Measurements from ENCODE around the gene ZNF672. TPM values are rescaled to one million over a fixed set of nuclear protein-coding genes. Genes with fewer than 3 reads are reported as not detected.
A peak's percentile ranks its signal among the peaks of the same experiment; 100 is the strongest.

Gene ZNF672
- total RNA-seq, 1 donor from 2014 or later, result 36.1 TPM

GRCh38 chr1:248831842-248832241 is 6.2 kb upstream of the ZNF672 start:
- H3K27ac Mint-ChIP-seq, result no peak overlapping the region
- H3K9me3 Mint-ChIP-seq, result no peaks in the 10 kb centered on the region
- no peaks in the 10 kb centered on the region for H3K36me3 Mint-ChIP-seq
- H3K27me3 Mint-ChIP-seq (ENCODE audit: low read depth), result peaks cover 14% of the 10 kb centered on the region
- no peak for DNase-seq (ENCODE audit: low spot score in 2 of 2, unreplicated experiment in 2 of 2)
- peaks cover 3% of the 10 kb centered on the region for H3K4me1 Mint-ChIP-seq
- no peak overlapping the region for H3K4me3 Mint-ChIP-seq
- no peak for TF ChIP-seq CTCF (IDR thresholded peaks at IDR 0.05; ENCODE audit: unreplicated experiment)

GRCh38 chr1:248834343-248834940 is 3.6 kb upstream of the ZNF672 start:
- DNase-seq (ENCODE audit: low spot score in 2 of 2, unreplicated experiment in 2 of 2), result no peak
- no peaks in the 10 kb centered on the region for H3K36me3 Mint-ChIP-seq

GRCh38 chr1:248837045-248837780 is 811 bp upstream of the ZNF672 start:
- H3K4me1 Mint-ChIP-seq, result peaks cover 14% of the 10 kb centered on the region
- TF ChIP-seq CTCF (IDR thresholded peaks at IDR 0.05; ENCODE audit: unreplicated experiment), result no peak
- H3K27me3 Mint-ChIP-seq (ENCODE audit: low read depth), result peaks cover 7% of the 10 kb centered on the region
- no peaks in the 10 kb centered on the region for H3K36me3 Mint-ChIP-seq
- H3K9me3 Mint-ChIP-seq, result no peaks in the 10 kb centered on the region
- no peak overlapping the region for H3K4me3 Mint-ChIP-seq
- peak overlapping the region; percentile 79 for H3K27ac Mint-ChIP-seq
- no peak for DNase-seq (ENCODE audit: low spot score in 2 of 2, unreplicated experiment in 2 of 2)

More at GRCh38 chr1:248834343-248834940, 3.6 kb upstream of the ZNF672 start:
- peaks cover 14% of the 10 kb centered on the region for H3K27me3 Mint-ChIP-seq (ENCODE audit: low read depth)
- H3K9me3 Mint-ChIP-seq, result no peaks in the 10 kb centered on the region
- H3K27ac Mint-ChIP-seq, result no peak overlapping the region
- peaks cover 5% of the 10 kb centered on the region for H3K4me1 Mint-ChIP-seq
- TF ChIP-seq CTCF (IDR thresholded peaks at IDR 0.05; ENCODE audit: unreplicated experiment), result no peak
- no peak overlapping the region for H3K4me3 Mint-ChIP-seq

GRCh38 chr1:248838357-248839167 is 538 bp downstream of the ZNF672 start:
- DNase-seq (ENCODE audit: low spot score in 2 of 2, unreplicated experiment in 2 of 2), result peak; percentile 83 to 95
- H3K27ac Mint-ChIP-seq, result peak overlapping the region; percentile 100
- H3K27me3 Mint-ChIP-seq (ENCODE audit: low read depth), result peaks cover 5% of the 10 kb centered on the region
- H3K36me3 Mint-ChIP-seq, result no peaks in the 10 kb centered on the region
- peaks cover 15% of the 10 kb centered on the region for H3K4me1 Mint-ChIP-seq
- TF ChIP-seq CTCF (IDR thresholded peaks at IDR 0.05; ENCODE audit: unreplicated experiment), result no peak
- no peak overlapping the region for H3K4me3 Mint-ChIP-seq
- H3K9me3 Mint-ChIP-seq, result no peaks in the 10 kb centered on the region

GRCh38 chr1:248839168-248839555 is 1.1 kb downstream of the ZNF672 start:
- Mint-ChIP-seq H3K27me3 (ENCODE audit: low read depth) (no peaks in the 10 kb centered on the region), H3K36me3 (no peaks in the 10 kb centered on the region), H3K4me1 (peaks cover 15% of the 10 kb centered on the region), H3K4me3 (no peak overlapping the region), H3K27ac (peak overlapping the region; percentile 100), H3K9me3 (no peaks in the 10 kb centered on the region)
- no peak for TF ChIP-seq CTCF (IDR thresholded peaks at IDR 0.05; ENCODE audit: unreplicated experiment)
- no peak for DNase-seq (ENCODE audit: low spot score in 2 of 2, unreplicated experiment in 2 of 2)

Data from mesothelial cell of epicardium (in vitro differentiated cells).